Activated T-helper 1 cell treated with anti-CD3 and anti-CD28 coated beads, Interleukin-12 subunit alpha, Interleukin-12 subunit beta, Interleukin-2, Interleukin-4 antibody, amounts not matched to agents 30 ng/mL and 10 ng/mL and 1 ng/mL, durations not matched to agents 14 hours and 24 hours and 36 hours (primary cell): Measurements from ENCODE around the gene PLPP1. TPM values are rescaled to one million over a fixed set of nuclear protein-coding genes. Genes with fewer than 3 reads are reported as not detected.
A peak's percentile ranks its signal among the peaks of the same experiment; 100 is the strongest.
"Not testable (repeated sequence)": the region's sequence is repeated elsewhere in the genome, so short reads cannot be mapped to it uniquely, and the experiment has no call there.

Source experiments
- DNase-seq: peaks from one replicate; pipeline ENCODE4 v3.0.0; 2021; ENCODE audit warnings: low spot score
- H3K27ac Mint-ChIP-seq: one replicate; pipeline ENCODE4 v1.8.0; 2021; ENCODE audit warnings: mild to moderate bottlenecking, mixed read lengths
- H3K27me3 Mint-ChIP-seq: one replicate; pipeline ENCODE4 v1.8.0; 2022; ENCODE audit warnings: mild to moderate bottlenecking, moderate library complexity, mixed read lengths; ENCODE audit not compliant: insufficient read depth
- H3K36me3 Mint-ChIP-seq: one replicate; pipeline ENCODE4 v1.8.0; 2021; ENCODE audit warnings: low read depth, mixed read lengths
- H3K4me1 Mint-ChIP-seq: one replicate; pipeline ENCODE4 v1.8.0; 2021; ENCODE audit warnings: low read depth, mixed read lengths
- H3K4me3 Mint-ChIP-seq: one replicate; pipeline ENCODE4 v1.8.0; 2021; ENCODE audit warnings: mild to moderate bottlenecking, moderate library complexity, mixed read lengths
- H3K9me3 Mint-ChIP-seq: one replicate; pipeline ENCODE4 v1.8.0; 2021; ENCODE audit warnings: mixed read lengths
- intact Hi-C: fragments of 100-400 bp; cut with micrococcal nuclease; formaldehyde crosslinking; loops from one replicate; pipeline ENCODE4 v1.15.1; 2024
- total RNA-seq: library from RNA; stranded (reverse); gene quantifications from 2 replicates; pipeline ENCODE4 v1.2.3, GENCODE V29; 2022

Gene PLPP1
- total RNA-seq, 1 donor from 2014 or later, result 25.8 TPM

DNA sequence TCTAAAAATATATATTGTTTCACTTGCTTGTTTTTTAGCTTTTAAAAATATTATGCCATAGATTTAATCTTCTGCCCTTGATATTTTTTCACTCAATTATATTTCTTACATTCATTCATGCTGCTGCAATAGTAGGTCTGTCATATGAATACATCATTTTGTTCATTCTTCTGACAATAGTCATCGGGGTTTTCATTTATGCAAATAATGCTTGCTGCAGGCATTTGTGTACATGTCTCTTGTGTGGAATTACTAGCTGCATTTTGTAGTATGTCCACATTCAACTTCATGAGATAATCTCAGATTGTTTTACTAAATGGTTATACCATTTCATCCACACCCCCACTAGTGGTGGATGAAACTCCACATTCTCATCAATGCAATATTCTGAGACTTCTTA lies 5.3 kb upstream of the PLPP1 start:
- Mint-ChIP-seq H3K27me3 (peaks cover 4% of the 10 kb centered on the region), H3K27ac (no peak overlapping the region), H3K4me1 (peaks cover 44% of the 10 kb centered on the region), H3K36me3 (no peaks in the 10 kb centered on the region), H3K4me3 (no peak overlapping the region), H3K9me3 (no peaks in the 10 kb centered on the region)
- intact Hi-C loops, result no loop called here
- DNase-seq, result no peak

DNA sequence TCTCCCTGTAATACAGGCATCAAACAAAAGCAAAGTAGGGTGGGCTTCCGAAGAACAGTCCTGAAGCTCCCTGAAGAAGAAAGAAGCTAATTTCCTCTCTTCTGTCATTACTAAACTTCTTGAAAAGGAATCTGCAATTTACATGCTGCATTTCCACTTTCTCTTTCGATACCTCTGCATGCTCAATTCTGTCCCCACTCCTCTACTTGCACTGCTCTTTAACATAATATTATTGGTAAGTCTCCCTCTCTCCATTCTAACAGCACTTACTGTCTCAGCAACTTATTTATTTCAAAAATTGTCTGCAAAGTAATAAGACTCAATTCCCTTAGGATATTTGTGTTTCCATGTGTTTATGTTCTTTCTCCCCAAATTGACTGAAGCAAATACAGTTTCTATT lies 3.9 kb upstream of the PLPP1 start:
- Mint-ChIP-seq H3K27me3 (peaks cover 3% of the 10 kb centered on the region), H3K27ac (peak overlapping the region; percentile 10), H3K4me1 (peaks cover 48% of the 10 kb centered on the region), H3K36me3 (peaks cover 2% of the 10 kb centered on the region), H3K4me3 (peak overlapping the region; percentile 58), H3K9me3 (no peaks in the 10 kb centered on the region)
- DNase-seq, result no peak
- intact Hi-C loops, result loop anchor here (1.0 to 5.0 kb wide), 2 partner anchors 13 to 1279 kb away; partner anchors contain the start of gene MAP3K1

DNA sequence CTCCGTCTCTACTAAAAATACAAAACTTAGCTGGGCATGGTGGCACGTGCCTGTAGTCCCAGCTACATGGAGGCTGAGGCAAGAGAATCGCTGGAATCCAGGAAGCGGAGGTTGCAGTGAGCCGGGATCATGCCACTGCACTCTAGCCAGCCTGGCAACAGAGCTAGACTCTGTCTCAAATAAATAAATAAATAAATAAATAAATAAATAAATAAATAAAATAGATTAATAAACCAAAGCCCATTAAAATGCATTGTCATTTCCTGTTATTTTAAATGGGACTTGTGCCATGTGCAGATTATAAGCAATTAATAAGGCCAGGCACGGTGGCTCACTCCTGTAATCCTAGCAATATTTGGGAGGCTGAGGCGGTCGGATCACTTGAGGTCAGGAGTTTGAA lies 2.6 kb upstream of the PLPP1 start:
- intact Hi-C loops, result loop anchor here (5.0 kb wide), 1 partner anchor 1280 kb away; the partner anchor contains the start of gene MAP3K1
- peaks cover 53% of the 10 kb centered on the region for H3K4me1 Mint-ChIP-seq

DNA sequence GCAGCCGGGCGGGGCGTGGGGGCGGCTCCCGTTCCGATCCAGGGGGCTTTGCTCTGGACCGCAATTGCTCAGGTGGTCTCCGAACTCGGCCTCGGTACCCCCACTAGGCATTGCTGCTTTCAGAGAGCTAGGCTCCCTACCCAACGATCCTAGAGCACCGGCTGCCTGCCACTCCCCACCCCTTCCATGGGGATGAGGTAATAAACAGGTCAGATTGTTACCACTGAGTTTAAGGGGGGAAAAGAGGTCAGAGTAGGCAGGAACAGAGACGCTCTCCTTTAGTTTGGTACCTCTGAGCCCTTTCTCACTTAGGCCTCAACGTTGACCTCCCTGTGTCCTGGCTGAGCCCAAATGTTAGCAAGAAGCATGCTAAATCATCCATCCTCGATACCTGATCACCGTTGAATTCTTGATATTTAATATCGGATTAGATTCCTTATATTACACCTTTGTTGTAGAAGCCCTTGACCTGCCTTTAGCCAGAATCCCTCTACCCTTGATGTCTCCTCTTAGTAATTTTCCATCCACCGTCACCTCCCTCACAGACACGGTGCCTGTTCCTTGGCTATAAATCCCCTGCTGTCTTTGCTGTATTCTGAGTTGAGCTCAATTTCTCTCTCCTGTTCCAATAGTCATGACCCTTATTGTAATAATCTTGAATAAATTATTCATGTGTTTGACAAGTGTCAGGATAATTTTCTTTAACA lies 588 bp upstream of the PLPP1 start:
- Mint-ChIP-seq H3K4me3 (peak overlapping the region; percentile 91), H3K27me3 (peaks cover 4% of the 10 kb centered on the region), H3K4me1 (peaks cover 59% of the 10 kb centered on the region), H3K9me3 (no peaks in the 10 kb centered on the region), H3K36me3 (peaks cover 13% of the 10 kb centered on the region), H3K27ac (peak overlapping the region; percentile 83)
- intact Hi-C loops, result loop anchor here (1.0 to 5.0 kb wide), 9 partner anchors 47 to 1282 kb away; partner anchors contain the start of genes CDC20B, DHX29, MAP3K1 and MTREX
- DNase-seq, result no peak

More for the DNA sequence above, 2.6 kb upstream of the PLPP1 start:
- H3K27ac Mint-ChIP-seq, H3K36me3 Mint-ChIP-seq, H3K27me3 Mint-ChIP-seq, DNase-seq, H3K9me3 Mint-ChIP-seq, H3K4me3 Mint-ChIP-seq: not testable (repeated sequence)

- peak overlapping the region; percentile 83 for H3K27ac Mint-ChIP-seq
- peak overlapping the region; percentile 91 for H3K4me3 Mint-ChIP-seq
- peaks cover 54% of the 10 kb centered on the region for H3K4me1 Mint-ChIP-seq
- H3K27me3 Mint-ChIP-seq, result peaks cover 4% of the 10 kb centered on the region
- no peak for DNase-seq
- no peaks in the 10 kb centered on the region for H3K9me3 Mint-ChIP-seq
- H3K36me3 Mint-ChIP-seq, result peaks cover 15% of the 10 kb centered on the region
- intact Hi-C loops, result loop anchor here (1.0 to 5.0 kb wide), 10 partner anchors 8 to 361 kb away; partner anchors contain the start of genes CDC20B, DHX29 and MTREX
These were observed 986 bp downstream of the PLPP1 start for GRCh38 chr5:55533521-55534435.

GRCh38 chr5:55530669-55531068 lies 4.1 kb downstream of the PLPP1 start:
- Mint-ChIP-seq H3K27me3 (peaks cover 4% of the 10 kb centered on the region), H3K4me3 (no peak overlapping the region), H3K27ac (no peak overlapping the region), H3K36me3 (peaks cover 19% of the 10 kb centered on the region), H3K4me1 (peaks cover 40% of the 10 kb centered on the region), H3K9me3 (no peaks in the 10 kb centered on the region)
- no peak for DNase-seq
- intact Hi-C loops, result loop anchor here (5.0 kb wide), 1 partner anchor 88 kb away; no protein-coding TSS in a partner anchor

GRCh38 chr5:55524816-55525215 lies 9.9 kb downstream of the PLPP1 start:
- no peak for DNase-seq
- H3K4me3 Mint-ChIP-seq, result no peak overlapping the region
- H3K36me3 Mint-ChIP-seq, result peaks cover 4% of the 10 kb centered on the region
- H3K27me3 Mint-ChIP-seq, result no peaks in the 10 kb centered on the region
- intact Hi-C loops, result loop anchor here (1.0 kb wide), 2 partner anchors 8 to 13 kb away; no protein-coding TSS in a partner anchor
- H3K9me3 Mint-ChIP-seq, result no peaks in the 10 kb centered on the region
- no peak overlapping the region for H3K27ac Mint-ChIP-seq
- peaks cover 19% of the 10 kb centered on the region for H3K4me1 Mint-ChIP-seq

DNA sequence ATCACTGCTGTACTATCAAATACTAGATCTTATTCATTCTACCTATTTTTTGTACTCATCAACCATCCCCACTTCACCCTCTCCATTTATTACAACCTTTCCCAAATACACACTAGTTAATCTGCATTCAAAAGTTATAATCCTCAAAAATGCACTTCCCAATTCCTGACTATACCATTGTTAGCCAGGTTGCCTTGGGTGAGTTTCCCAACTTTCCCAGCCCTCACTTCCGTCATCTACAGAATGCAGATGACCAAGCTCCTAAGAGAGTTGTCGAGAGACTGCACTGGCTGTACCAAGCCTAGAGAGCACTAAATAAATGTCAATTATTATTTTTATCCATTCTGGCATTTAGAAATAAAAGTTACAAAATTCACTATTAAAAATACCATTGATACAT lies 11.5 kb downstream of the PLPP1 start:
- no peak for DNase-seq
- peaks cover 8% of the 10 kb centered on the region for H3K36me3 Mint-ChIP-seq
- peaks cover 19% of the 10 kb centered on the region for H3K4me1 Mint-ChIP-seq
- no peak overlapping the region for H3K27ac Mint-ChIP-seq
- intact Hi-C loops, result no loop called here
- no peaks in the 10 kb centered on the region for H3K9me3 Mint-ChIP-seq
- no peak overlapping the region for H3K4me3 Mint-ChIP-seq
- H3K27me3 Mint-ChIP-seq, result no peaks in the 10 kb centered on the region

- intact Hi-C loops, result no loop called here
- H3K27me3 Mint-ChIP-seq, result no peaks in the 10 kb centered on the region
- peaks cover 19% of the 10 kb centered on the region for H3K4me1 Mint-ChIP-seq
- no peak overlapping the region for H3K4me3 Mint-ChIP-seq
- H3K27ac Mint-ChIP-seq, result no peak overlapping the region
- H3K36me3 Mint-ChIP-seq, result peaks cover 6% of the 10 kb centered on the region
- H3K9me3 Mint-ChIP-seq, result no peaks in the 10 kb centered on the region
- DNase-seq, result no peak
These were observed 12.9 kb downstream of the PLPP1 start for GRCh38 chr5:55521881-55522280.

DNA sequence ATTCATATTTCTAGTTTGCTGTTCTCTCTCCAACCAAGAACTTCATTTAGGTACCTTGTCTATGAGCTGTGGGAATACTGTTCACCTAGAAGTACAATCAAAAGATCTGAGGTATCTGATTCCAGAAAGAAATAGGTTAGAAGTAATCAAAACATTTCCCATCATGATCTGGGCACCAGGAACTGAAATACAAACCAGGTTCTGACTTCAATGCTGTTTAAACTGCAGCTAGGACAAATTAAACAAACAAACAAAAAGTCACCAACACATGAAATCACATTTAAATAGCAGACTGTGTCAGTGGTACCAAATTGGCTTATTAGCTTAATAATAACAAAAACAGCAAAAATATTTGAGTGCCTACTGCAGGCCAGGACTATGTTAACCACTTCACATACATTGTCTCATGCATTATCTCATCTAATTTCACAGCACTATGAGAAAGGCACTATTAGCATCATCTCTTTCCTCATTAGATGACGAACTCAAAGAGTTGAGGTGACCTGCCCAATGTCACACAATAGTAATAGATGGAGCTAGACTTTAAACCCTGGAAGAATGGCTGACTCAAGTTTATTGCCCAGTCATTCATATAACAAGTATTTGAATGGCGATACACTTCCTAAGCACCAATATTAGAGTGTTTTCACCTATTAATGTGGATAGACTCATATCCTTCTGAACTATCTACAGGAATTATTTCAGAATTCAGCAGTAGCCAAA lies 14.5 kb downstream of the PLPP1 start:
- peaks cover 17% of the 10 kb centered on the region for H3K4me1 Mint-ChIP-seq
- H3K4me3 Mint-ChIP-seq, result no peak overlapping the region
- H3K36me3 Mint-ChIP-seq, result peaks cover 11% of the 10 kb centered on the region
- DNase-seq, result no peak
- H3K27ac Mint-ChIP-seq, result no peak overlapping the region
- intact Hi-C loops, result no loop called here
- no peaks in the 10 kb centered on the region for H3K27me3 Mint-ChIP-seq
- H3K9me3 Mint-ChIP-seq, result no peaks in the 10 kb centered on the region

- peaks cover 11% of the 10 kb centered on the region for H3K4me1 Mint-ChIP-seq
- no peak for DNase-seq
- H3K27ac Mint-ChIP-seq, result no peak overlapping the region
- no peaks in the 10 kb centered on the region for H3K9me3 Mint-ChIP-seq
- H3K36me3 Mint-ChIP-seq, result peaks cover 11% of the 10 kb centered on the region
- no peaks in the 10 kb centered on the region for H3K27me3 Mint-ChIP-seq
- intact Hi-C loops, result no loop called here
- H3K4me3 Mint-ChIP-seq, result no peak overlapping the region
These were observed 15.9 kb downstream of the PLPP1 start for GRCh38 chr5:55518831-55519390.

- Mint-ChIP-seq H3K4me1 (peaks cover 11% of the 10 kb centered on the region), H3K9me3 (no peaks in the 10 kb centered on the region), H3K27ac (no peak overlapping the region), H3K27me3 (no peaks in the 10 kb centered on the region), H3K4me3 (no peak overlapping the region), H3K36me3 (peaks cover 11% of the 10 kb centered on the region)
- no peak for DNase-seq
- intact Hi-C loops, result no loop called here
These were observed 17.0 kb downstream of the PLPP1 start for GRCh38 chr5:55517804-55518203.
